Mesothelial cell of epicardium (in vitro differentiated cells): Measurements from ENCODE around the gene NAGA. TPM values are rescaled to one million over a fixed set of nuclear protein-coding genes. Genes with fewer than 3 reads are reported as not detected.
"Not testable (repeated sequence)": the region's sequence is repeated elsewhere in the genome, so short reads cannot be mapped to it uniquely, and the experiment has no call there.

Source experiments
- DNase-seq, 2 experiments: peaks; one replicate each; pipeline ENCODE4 v3.0.0; 2021; ENCODE audit warnings: low spot score in 2 of 2; ENCODE audit not compliant: unreplicated experiment in 2 of 2
- H3K27ac Mint-ChIP-seq: 2 replicates; pipeline ENCODE4 v1.8.0; 2021; ENCODE audit warnings: mixed read lengths
- H3K27me3 Mint-ChIP-seq: 2 replicates; pipeline ENCODE4 v1.8.0; 2021; ENCODE audit warnings: low read depth, mixed read lengths
- H3K36me3 Mint-ChIP-seq: 2 replicates; pipeline ENCODE4 v1.8.0; 2021; ENCODE audit warnings: mixed read lengths
- H3K4me1 Mint-ChIP-seq: 2 replicates; pipeline ENCODE4 v1.8.0; 2021; ENCODE audit warnings: mixed read lengths
- H3K4me3 Mint-ChIP-seq: 2 replicates; pipeline ENCODE4 v1.8.0; 2021; ENCODE audit warnings: mild to moderate bottlenecking, moderate library complexity, mixed read lengths
- H3K9me3 Mint-ChIP-seq: 2 replicates; pipeline ENCODE4 v1.8.0; 2021; ENCODE audit warnings: mixed read lengths
- CTCF ChIP-seq: fragments of 200-600 bp; sonication (generic); IDR thresholded peaks from one replicate; pipeline ENCODE4 v1.5.0; 2021; ENCODE audit warnings: antibody characterized with exemption; ENCODE audit not compliant: unreplicated experiment
- total RNA-seq: library from RNA; stranded (reverse); gene quantifications from 3 replicates; pipeline ENCODE4 v1.2.1, GENCODE V29; 2021

Gene NAGA
- total RNA-seq, 1 donor from 2014 or later = 19.5 TPM

DNA sequence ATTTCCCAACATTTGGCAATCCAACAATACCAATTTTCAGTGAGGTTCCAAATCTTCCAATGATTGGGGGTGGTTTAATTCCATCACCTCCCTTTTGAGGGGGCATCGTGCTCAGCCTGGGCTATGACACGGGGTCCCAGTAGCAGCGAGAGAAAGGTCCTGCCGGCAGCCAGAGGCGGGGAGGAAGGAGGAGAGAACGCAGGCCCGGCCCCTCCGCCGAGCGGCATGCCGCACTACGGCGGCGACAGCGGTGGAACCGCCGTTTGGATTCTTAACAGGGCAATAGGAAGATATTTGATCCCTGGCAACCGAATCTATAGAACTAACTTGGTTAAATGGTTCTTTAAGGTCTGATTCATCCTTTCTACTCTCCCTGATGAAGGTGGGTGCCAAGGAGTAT lies 38.2 kb upstream of the NAGA start:
- Mint-ChIP-seq H3K4me1 (no peaks in the 10 kb centered on the region), H3K27ac (no peak overlapping the region), H3K27me3 (no peaks in the 10 kb centered on the region), H3K9me3 (peaks cover 24% of the 10 kb centered on the region), H3K36me3 (peaks cover 27% of the 10 kb centered on the region), H3K4me3 (no peak overlapping the region)
- TF ChIP-seq CTCF = no peak
- no peak for DNase-seq

DNA sequence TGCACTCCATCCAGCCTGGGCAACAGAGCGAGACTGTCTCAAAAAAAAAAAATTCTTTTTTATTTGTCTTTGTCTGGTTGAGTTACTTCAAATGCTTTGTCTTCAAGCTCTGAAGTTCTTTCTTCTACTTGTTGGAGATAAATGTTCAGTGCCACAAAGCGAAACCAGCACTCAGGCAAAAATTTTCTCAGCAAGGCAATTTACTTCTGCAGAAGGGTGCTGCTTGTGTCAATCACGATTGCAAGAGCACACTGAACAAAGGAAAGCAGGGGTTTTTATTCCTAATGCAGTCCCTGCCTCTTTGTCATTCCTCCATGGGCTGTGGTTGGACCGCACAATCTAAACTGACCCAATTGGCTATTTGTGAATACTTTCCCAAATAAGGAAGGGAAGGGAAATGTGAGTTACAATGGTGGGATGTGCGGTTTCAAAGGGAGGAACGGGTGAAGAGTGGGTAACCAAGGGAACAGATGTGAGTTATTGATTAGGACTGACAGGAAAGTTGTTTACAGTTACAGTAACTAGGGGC lies 33.8 kb upstream of the NAGA start:
- H3K4me1 Mint-ChIP-seq, DNase-seq, H3K27me3 Mint-ChIP-seq, H3K4me3 Mint-ChIP-seq, H3K27ac Mint-ChIP-seq: not testable (repeated sequence)
- Mint-ChIP-seq H3K9me3 (peaks cover 42% of the 10 kb centered on the region), H3K36me3 (peaks cover 47% of the 10 kb centered on the region)

GRCh38 chr22:42101199-42101598 lies 30.6 kb upstream of the NAGA start:
- H3K27ac Mint-ChIP-seq = no peak overlapping the region
- TF ChIP-seq CTCF = no peak
- no peak for DNase-seq
- H3K27me3 Mint-ChIP-seq = no peaks in the 10 kb centered on the region
- peaks cover 42% of the 10 kb centered on the region for H3K9me3 Mint-ChIP-seq
- H3K4me1 Mint-ChIP-seq = no peaks in the 10 kb centered on the region
- no peak overlapping the region for H3K4me3 Mint-ChIP-seq
- peaks cover 57% of the 10 kb centered on the region for H3K36me3 Mint-ChIP-seq

GRCh38 chr22:42091455-42091782 lies 20.8 kb upstream of the NAGA start:
- Mint-ChIP-seq H3K36me3 (peaks cover 28% of the 10 kb centered on the region), H3K9me3 (no peaks in the 10 kb centered on the region), H3K27ac (peak overlapping the region; percentile 99), H3K4me3 (peak overlapping the region; percentile 98), H3K4me1 (peaks cover 18% of the 10 kb centered on the region), H3K27me3 (no peaks in the 10 kb centered on the region)
- no peak for TF ChIP-seq CTCF
- no peak for DNase-seq

- Mint-ChIP-seq H3K36me3 (peaks cover 28% of the 10 kb centered on the region), H3K9me3 (no peaks in the 10 kb centered on the region), H3K4me3 (peak within 1 kb of the TSS; percentile 98), H3K27ac (peak within 1 kb of the TSS; percentile 99), H3K4me1 (peaks cover 18% of the 10 kb centered on the region), H3K27me3 (no peaks in the 10 kb centered on the region)
- TF ChIP-seq CTCF = peak; percentile 64
- peak; percentile 92 to 96 for DNase-seq
Measured at GRCh38 chr22:42090596-42091454, 20.2 kb upstream of the NAGA start, which contains the start of gene NDUFA6. TSS of gene NDUFA6 (minus strand) at chr22:42090772. CDS start at chr22:42090744, 28 bp downstream.

GRCh38 chr22:42086051-42086450 lies 15.4 kb upstream of the NAGA start:
- Mint-ChIP-seq H3K27ac (no peak overlapping the region), H3K9me3 (no peaks in the 10 kb centered on the region), H3K36me3 (peaks cover 48% of the 10 kb centered on the region), H3K27me3 (no peaks in the 10 kb centered on the region), H3K4me3 (no peak overlapping the region), H3K4me1 (peaks cover 17% of the 10 kb centered on the region)
- TF ChIP-seq CTCF = no peak
- no peak for DNase-seq
